H1 (cell line): ENCODE results near the gene GID4. TPM values are rescaled to one million over a fixed set of nuclear protein-coding genes. Genes with fewer than 3 reads are reported as not detected.

Experiments
- CTCF ChIA-PET: fragments of 300-600 bp; sonication (Branson Sonifier 250); formaldehyde crosslinking; loops from one replicate; lab custom pipeline; 2021; ENCODE audit not compliant: partially characterized antibody; lab: Charles Lee
- POLR2A ChIA-PET: fragments of 300-600 bp; sonication (Branson Sonifier 250); formaldehyde crosslinking; loops from one replicate; lab custom pipeline; 2021; ENCODE audit warnings: inconsistent platforms; ENCODE audit not compliant: partially characterized antibody; lab: Charles Lee
- DNase-seq, 2 experiments: peaks; one replicate each; pipeline versions ENCODE4 v3.0.0 to v3.0.0-alpha.2; 2010 to 2022; ENCODE audit warnings: low spot score in 2 of 2, low read depth in 1 of 2, mixed read lengths in 1 of 2
- FAIRE-seq: peaks from 2 replicates; lab custom pipeline; 2011; peaks lifted over from hg19 to GRCh38; lab: Jason Lieb, UNC
- H2AFZ ChIP-seq: 2 replicates; pipeline ENCODE4 v1.8.1; 2012; ENCODE audit warnings: low read length, inconsistent platforms
- H2AK5ac ChIP-seq: 2 replicates; pipeline ENCODE4 v1.6.1; 2013; ENCODE audit warnings: low read depth, low read length
- H2BK120ac ChIP-seq: replicated peaks from 2 replicates; pipeline ENCODE3; 2013; ENCODE audit warnings: low read depth, low read length, inconsistent platforms
- H2BK12ac ChIP-seq: 2 replicates; pipeline ENCODE4 v1.6.1; 2013; ENCODE audit warnings: low read depth, low read length
- H2BK15ac ChIP-seq: 2 replicates; pipeline ENCODE4 v1.6.1; 2013; ENCODE audit warnings: low read length
- H2BK20ac ChIP-seq: 2 replicates; pipeline ENCODE4 v1.6.1; 2013; ENCODE audit warnings: low read length
- H2BK5ac ChIP-seq: 2 replicates; pipeline ENCODE4 v1.6.1; 2013; ENCODE audit warnings: low read depth, low read length
- H3K14ac ChIP-seq: 2 replicates; pipeline ENCODE4 v1.6.1; 2013; ENCODE audit warnings: inconsistent platforms; ENCODE audit not compliant: insufficient read length
- H3K18ac ChIP-seq: 2 replicates; pipeline ENCODE4 v1.6.1; 2013; ENCODE audit warnings: low read length; ENCODE audit errors: extremely low read depth
- H3K23ac ChIP-seq: 2 replicates; pipeline ENCODE4 v1.6.1; 2013; ENCODE audit warnings: inconsistent platforms; ENCODE audit not compliant: insufficient read length
- H3K23me2 ChIP-seq: 2 replicates; pipeline ENCODE4 v1.6.1; 2013; ENCODE audit warnings: low read depth, low read length
- H3K27ac ChIP-seq: 2 replicates; pipeline ENCODE4 v1.6.1; 2011; ENCODE audit warnings: low read depth, low read length, inconsistent platforms
- H3K27me3 ChIP-seq, 4 experiments: replicated peaks in 1 of 4; 1 replicate in 1 of 4; 2 replicates in 3 of 4; pipeline versions ENCODE4 v1.6.1 to v1.8.1; 2011 to 2013; ENCODE audit warnings: low read length in 3 of 4, mild to moderate bottlenecking in 3 of 4, inconsistent platforms in 2 of 4, mixed read lengths in 2 of 4, moderate library complexity in 1 of 4; ENCODE audit not compliant: control insufficient read depth in 3 of 4, insufficient read depth in 3 of 4; ENCODE audit errors: extremely low read depth in 1 of 4
- H3K36me3 ChIP-seq, 4 experiments: 2 replicates each; pipeline versions ENCODE4 v1.6.1 to v1.8.1; 2011 to 2013; ENCODE audit warnings: mild to moderate bottlenecking in 4 of 4, low read length in 3 of 4, moderate library complexity in 2 of 4, control low read depth in 1 of 4, inconsistent platforms in 1 of 4; ENCODE audit not compliant: insufficient read depth in 4 of 4, control insufficient read depth in 2 of 4
- H3K4ac ChIP-seq: replicated peaks from 2 replicates; pipeline ENCODE3; 2013; ENCODE audit warnings: low read length, low read depth, mixed read lengths, inconsistent platforms; ENCODE audit not compliant: insufficient read length
- H3K4me1 ChIP-seq, 4 experiments: replicated peaks in 1 of 4; 1 replicate in 1 of 4; 2 replicates in 3 of 4; pipeline versions ENCODE4 v1.6.1 to v1.8.1; 2011 to 2013; ENCODE audit warnings: low read length in 3 of 4, inconsistent platforms in 2 of 4, mixed read lengths in 1 of 4; ENCODE audit not compliant: insufficient read depth in 4 of 4, control insufficient read depth in 3 of 4
- H3K4me2 ChIP-seq, 2 experiments: 2 replicates each; pipeline versions ENCODE4 v1.6.1 to v1.8.1; 2011 to 2013; ENCODE audit warnings: low read depth in 2 of 2, low read length in 2 of 2, control low read depth in 1 of 2, inconsistent platforms in 1 of 2, mild to moderate bottlenecking in 1 of 2; ENCODE audit not compliant: insufficient read depth in 1 of 2
- H3K4me3 ChIP-seq, 4 experiments: fragments of 200-600, 300-600 bp in 1 of 4; sonication (generic), shearing (Covaris generic), sonication (Bioruptor Twin) in 1 of 4; 2 replicates each; pipeline versions ENCODE4 v1.5.1 to v1.8.1; 2011 to 2016; ENCODE audit warnings: low read length in 4 of 4, low read depth in 3 of 4, control low read depth in 2 of 4, inconsistent platforms in 2 of 4, mild to moderate bottlenecking in 2 of 4, mixed read lengths in 1 of 4, moderate library complexity in 1 of 4; ENCODE audit not compliant: insufficient read depth in 2 of 4; ENCODE audit errors: extremely low read depth in 1 of 4
- H3K56ac ChIP-seq: replicated peaks from 2 replicates; pipeline ENCODE3; 2013; ENCODE audit warnings: low read depth, mild to moderate bottlenecking, mixed read lengths, low read length, inconsistent platforms; ENCODE audit not compliant: insufficient read length
- H3K79me1 ChIP-seq: 2 replicates; pipeline ENCODE4 v1.6.1; 2013; ENCODE audit warnings: low read depth, low read length, control low read depth
- H3K79me2 ChIP-seq, 2 experiments: 2 replicates each; pipeline versions ENCODE4 v1.6.1 to v1.8.1; 2012 to 2013; ENCODE audit warnings: low read length in 2 of 2, mild to moderate bottlenecking in 2 of 2, inconsistent platforms in 1 of 2; ENCODE audit not compliant: insufficient read depth in 2 of 2, control insufficient read depth in 1 of 2
- H3K9ac ChIP-seq, 4 experiments: replicated peaks in 1 of 4; 1 replicate in 1 of 4; 2 replicates in 3 of 4; pipeline versions ENCODE4 v1.6.1 to v1.8.1; 2011 to 2013; ENCODE audit warnings: low read depth in 3 of 4, low read length in 3 of 4, control low read depth in 2 of 4, mild to moderate bottlenecking in 2 of 4, moderate library complexity in 2 of 4, inconsistent platforms in 1 of 4; ENCODE audit errors: extremely low read depth in 1 of 4
- H3K9me3 ChIP-seq, 2 experiments: 2 replicates each; pipeline versions ENCODE4 v1.6.1 to v1.8.1; 2012 to 2013; ENCODE audit warnings: mild to moderate bottlenecking in 2 of 2, moderate library complexity in 2 of 2, control low read depth in 1 of 2, inconsistent platforms in 1 of 2, low read depth in 1 of 2, low read length in 1 of 2, mixed read lengths in 1 of 2; ENCODE audit not compliant: insufficient read depth in 2 of 2
- H4K20me1 ChIP-seq, 2 experiments: replicated peaks in 1 of 2; 2 replicates each; pipeline versions ENCODE3 to v1.8.1; 2011 to 2013; ENCODE audit warnings: inconsistent platforms in 2 of 2, low read length in 2 of 2, mild to moderate bottlenecking in 1 of 2; ENCODE audit not compliant: insufficient read depth in 2 of 2, control insufficient read depth in 1 of 2
- H4K5ac ChIP-seq: 2 replicates; pipeline ENCODE4 v1.6.1; 2013; ENCODE audit warnings: low read length, low read depth, mixed read lengths, inconsistent platforms; ENCODE audit not compliant: insufficient read length
- H4K8ac ChIP-seq: 2 replicates; pipeline ENCODE4 v1.8.0; 2013; ENCODE audit warnings: mild to moderate bottlenecking, moderate library complexity, low read length, inconsistent platforms; ENCODE audit not compliant: insufficient read depth; ENCODE audit errors: extremely low read depth
- H4K91ac ChIP-seq: replicated peaks from 2 replicates; pipeline ENCODE3; 2013; ENCODE audit warnings: low read length, mixed read lengths, inconsistent platforms; ENCODE audit not compliant: insufficient read length
- BACH1 ChIP-seq: IDR thresholded peaks from 2 replicates; pipeline ENCODE4 v1.6.1; 2012; ENCODE audit warnings: low read length, improper control_type of control experiment
- CBX8 ChIP-seq: fragments of 300-800, 300-1000 bp; sonication (generic); IDR thresholded peaks from 2 replicates; pipeline ENCODE4 v1.7.1; 2016; ENCODE audit warnings: low read depth, low read length, borderline replicate concordance
- CEBPB ChIP-seq: IDR thresholded peaks from 2 replicates; pipeline ENCODE4 v1.6.1; 2012; ENCODE audit warnings: low read depth, low read length
- CHD2 ChIP-seq: IDR thresholded peaks from 2 replicates; pipeline ENCODE4 v1.6.1; 2012; ENCODE audit warnings: low read length, improper control_type of control experiment
- GABPA ChIP-seq: IDR thresholded peaks from 2 replicates; pipeline ENCODE4 v1.6.1; 2011; ENCODE audit warnings: mild to moderate bottlenecking, low read length, moderate library complexity, borderline replicate concordance; ENCODE audit not compliant: insufficient read depth
- RAD21 ChIP-seq, 2 experiments: IDR thresholded peaks in 1 of 2; conservative IDR thresholded peaks in 1 of 2; 2 replicates each; pipeline ENCODE4 v1.6.1; 2011; ENCODE audit warnings: low read depth in 2 of 2, low read length in 2 of 2, improper control_type of control experiment in 1 of 2, inconsistent platforms in 1 of 2, mild to moderate bottlenecking in 1 of 2, moderate library complexity in 1 of 2
- SIN3A ChIP-seq, 2 experiments: IDR thresholded peaks in 1 of 2; conservative IDR thresholded peaks in 1 of 2; 2 replicates each; pipeline ENCODE4 v1.6.1; 2011 to 2012; ENCODE audit warnings: low read length in 2 of 2, improper control_type of control experiment in 1 of 2, low read depth in 1 of 2, mild to moderate bottlenecking in 1 of 2
- SIRT6 ChIP-seq: IDR thresholded peaks from one replicate; pipeline ENCODE4 v1.7.1; 2012; ENCODE audit warnings: low read length, inconsistent platforms
- SIX5 ChIP-seq: IDR thresholded peaks from 2 replicates; pipeline ENCODE4 v1.6.1; 2011; ENCODE audit warnings: mild to moderate bottlenecking, low read depth, low read length
- WGBS, 2 experiments: shearing (Covaris generic) in 1 of 2; methylation state at CpG; one replicate each; pipeline versions ENCODE4 v1.1.6 to v1.1.7; 2013 to 2015; ENCODE audit warnings: low lambda C conversion rate in 2 of 2, mixed read lengths in 2 of 2, inconsistent platforms in 1 of 2, low coverage in 1 of 2, missing lambda C conversion rate in 1 of 2; ENCODE audit not compliant: insufficient replicate concordance in 2 of 2, insufficient coverage in 1 of 2, insufficient read length in 1 of 2; ENCODE audit errors: extremely low coverage in 1 of 2, missing lambda C conversion rate in 1 of 2; 5-methylcytosine and 5-hydroxymethylcytosine counted together
- polyA plus RNA-seq, 7 experiments: library from polyadenylated mRNA; depleted of rRNA in 3 of 7; stranded (reverse) in 5 of 7; unstranded in 2 of 7; fragments of >200 nt in 5 of 7; fragments of 200-250 nt in 2 of 7; gene quantifications; 1 replicate in 5 of 7; 2 replicates in 1 of 7; 4 replicates in 1 of 7; pipeline versions ENCODE4 v1.2.1 to v1.2.3, GENCODE V29; 2011 to 2013; ENCODE audit warnings: missing spikeins in 2 of 7, mixed read lengths in 2 of 7
- total RNA-seq: library from RNA; stranded (reverse); fragmentation: NEBNext Ultra II Directional; extraction: Animal tissue kit (Norgen Biotek cat#: 25700); gene quantifications from 2 replicates; pipeline ENCODE4 v1.2.1, GENCODE V29; 2021

Gene GID4
- total and polyA plus RNA-seq, 2 of the 8 experiments (the other 6 are each of a cell fraction or from before 2014, with no cell fraction given) = 5.6 to 15.0 TPM

- Histone ChIP-seq H4K91ac (no peak overlapping the region), H3K14ac (no peak overlapping the region), H3K9ac (no peak overlapping the region), H3K9me3 (no peaks in the 10 kb centered on the region), H3K79me2 (no peaks in the 10 kb centered on the region), H3K56ac (no peak overlapping the region), H3K18ac (no peak overlapping the region), H3K27ac (no peak overlapping the region), H3K4me2 (no peak overlapping the region), H3K27me3 (no peaks in the 10 kb centered on the region; a peak in 2 of 7 replicates), H3K4me1 (no peaks in the 10 kb centered on the region), H2BK120ac (no peak overlapping the region), H2AK5ac (no peak overlapping the region), H4K20me1 (no peaks in the 10 kb centered on the region), H3K4ac (no peak overlapping the region), H3K79me1 (no peaks in the 10 kb centered on the region), H3K23ac (no peak overlapping the region), H4K5ac (no peak overlapping the region), H2BK15ac (no peak overlapping the region), H2BK5ac (no peak overlapping the region), H3K36me3 (no peaks in the 10 kb centered on the region), H2BK12ac (no peak overlapping the region), H2AFZ (no peak overlapping the region), H3K4me3 (no peak overlapping the region), H3K23me2 (no peaks in the 10 kb centered on the region), H2BK20ac (no peak overlapping the region), H4K8ac (no peak overlapping the region)
- TF ChIP-seq SIRT6 (no peak), CEBPB (no peak), CHD2 (no peak), SIN3A (conservative IDR thresholded peaks at IDR 0.05 in 1 of 2, IDR thresholded peaks at IDR 0.05 in 1 of 2; ENCODE audit: low read depth in 1 of 2, low read length in 2 of 2) (no peak), GABPA (no peak), RAD21 (IDR thresholded peaks at IDR 0.05 in 1 of 2, conservative IDR thresholded peaks at IDR 0.05 in 1 of 2; ENCODE audit: low read depth in 2 of 2, low read length in 2 of 2) (no peak), BACH1 (no peak), SIX5 (no peak), CBX8 (no peak)
- FAIRE-seq (no peak), DNase-seq (no peak)
- ChIA-PET POLR2A (no interaction called here), CTCF (interaction anchor here (0.9 kb wide), 1 partner anchor 9 kb away, joined by 3 read pairs; no protein-coding TSS in a partner anchor)
- WGBS, 2 experiments = 91% methylated on average over 7 of the region's 7 CpGs; no CpG with 5 or more reads in 1 of the 2 experiments
Measured at GRCh38 chr17:18076936-18077335, 37.7 kb downstream of the GID4 start.
